Measurements from ENCODE around the gene SLC66A2. TPM values are rescaled to one million over a fixed set of nuclear protein-coding genes. Genes with fewer than 3 reads are reported as not detected.

SLC66A2 gene
- total and polyA plus RNA-seq, 12 donors = 5.1 to 47.8 (median 32.9) TPM

DNA sequence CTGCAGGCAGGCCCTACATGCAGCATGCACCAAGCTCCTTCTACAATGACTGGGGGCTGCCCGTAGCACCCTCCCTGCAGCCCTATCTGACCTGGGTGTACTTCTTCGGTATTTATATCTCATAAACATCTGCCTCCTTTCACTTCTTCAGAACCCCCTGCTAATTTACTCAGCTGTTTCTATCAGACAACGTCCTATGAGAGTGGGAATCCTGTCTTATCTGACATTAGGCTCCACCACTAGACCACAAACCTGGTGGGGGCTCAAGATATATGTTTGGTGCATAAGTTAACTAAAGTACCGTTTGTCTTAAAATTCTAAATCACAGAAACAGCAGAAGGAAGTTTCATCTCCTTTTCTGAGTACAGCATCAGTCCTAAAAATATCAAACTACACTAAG is 23.6 kb upstream of the SLC66A2 start:
- Histone ChIP-seq H3K4me3 (no peak overlapping the region), H3K9me3 (replicated peaks in 1 of 3) (no peaks in the 10 kb centered on the region), H3K36me3 (replicated peaks in 1 of 2) (peaks cover 0 to 33% of the 10 kb centered on the region in 2 donors), H3K4me1 (replicated peaks in 1 of 2) (no peaks in the 10 kb centered on the region), H3K27me3 (no peaks in the 10 kb centered on the region), H3K27ac (no peak overlapping the region)
- intact Hi-C loops (cut with DNase I) = no loop called here
- no peak for DNase-seq
- 84 to 94% (median 90%) methylated on average over 4 of the region's 4 CpGs for WGBS, 4 donors
- no peak for TF ChIP-seq POLR2A (IDR thresholded peaks at IDR 0.05)
- TF ChIP-seq, protein P1, sequence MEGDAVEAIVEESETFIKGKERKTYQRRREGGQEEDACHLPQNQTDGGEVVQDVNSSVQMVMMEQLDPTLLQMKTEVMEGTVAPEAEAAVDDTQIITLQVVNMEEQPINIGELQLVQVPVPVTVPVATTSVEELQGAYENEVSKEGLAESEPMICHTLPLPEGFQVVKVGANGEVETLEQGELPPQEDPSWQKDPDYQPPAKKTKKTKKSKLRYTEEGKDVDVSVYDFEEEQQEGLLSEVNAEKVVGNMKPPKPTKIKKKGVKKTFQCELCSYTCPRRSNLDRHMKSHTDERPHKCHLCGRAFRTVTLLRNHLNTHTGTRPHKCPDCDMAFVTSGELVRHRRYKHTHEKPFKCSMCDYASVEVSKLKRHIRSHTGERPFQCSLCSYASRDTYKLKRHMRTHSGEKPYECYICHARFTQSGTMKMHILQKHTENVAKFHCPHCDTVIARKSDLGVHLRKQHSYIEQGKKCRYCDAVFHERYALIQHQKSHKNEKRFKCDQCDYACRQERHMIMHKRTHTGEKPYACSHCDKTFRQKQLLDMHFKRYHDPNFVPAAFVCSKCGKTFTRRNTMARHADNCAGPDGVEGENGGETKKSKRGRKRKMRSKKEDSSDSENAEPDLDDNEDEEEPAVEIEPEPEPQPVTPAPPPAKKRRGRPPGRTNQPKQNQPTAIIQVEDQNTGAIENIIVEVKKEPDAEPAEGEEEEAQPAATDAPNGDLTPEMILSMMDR (IDR thresholded peaks at IDR 0.05) = no peak

- H3K36me3 ChIP-seq (replicated peaks in 1 of 2) = peaks cover 0 to 33% of the 10 kb centered on the region in 2 donors
- no peak overlapping the region for H3K4me3 ChIP-seq
- no peak for TF ChIP-seq POLR2A (IDR thresholded peaks at IDR 0.05)
- TF ChIP-seq, protein P1 (IDR thresholded peaks at IDR 0.05) = no peak
- intact Hi-C loops (cut with DNase I) = no loop called here
- no peaks in the 10 kb centered on the region for H3K4me1 ChIP-seq (replicated peaks in 1 of 2)
- no peaks in the 10 kb centered on the region for H3K27me3 ChIP-seq
- H3K27ac ChIP-seq = no peak overlapping the region
- 93 to 99% (median 97%) methylated on average over 4 of the region's 4 CpGs for WGBS, 4 donors
- no peaks in the 10 kb centered on the region for H3K9me3 ChIP-seq (replicated peaks in 1 of 3)
- no peak for DNase-seq
Measured at GRCh38 chr18:79974025-79974654, 22.7 kb upstream of the SLC66A2 start.

DNA sequence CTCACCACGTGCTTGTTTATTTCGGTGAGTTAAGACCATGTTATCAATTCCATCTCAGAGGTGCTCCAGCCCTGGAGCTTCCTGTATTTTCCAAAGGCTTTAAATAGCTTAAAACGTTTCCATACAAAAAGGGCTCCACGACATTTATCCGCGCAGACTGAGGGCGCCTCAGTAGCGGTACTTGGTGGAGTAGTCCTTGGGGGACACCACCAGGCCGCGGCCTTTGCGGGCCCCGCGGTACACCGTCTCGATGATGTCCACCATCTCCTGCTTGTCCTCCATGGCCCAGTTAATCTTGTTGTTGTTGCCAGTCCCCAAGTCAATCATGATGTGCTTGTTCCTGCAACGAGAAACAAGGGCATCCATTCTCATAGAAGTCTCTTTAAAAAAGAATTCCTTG is 22.1 kb upstream of the SLC66A2 start:
- no peaks in the 10 kb centered on the region for H3K27me3 ChIP-seq
- TF ChIP-seq POLR2A (IDR thresholded peaks at IDR 0.05) = no peak
- TF ChIP-seq, protein P1 (IDR thresholded peaks at IDR 0.05) = no peak
- peak in 1 of 7 donors; percentile 47 for DNase-seq
- H3K9me3 ChIP-seq (replicated peaks in 1 of 3) = no peaks in the 10 kb centered on the region
- no peak overlapping the region for H3K4me3 ChIP-seq
- WGBS, 4 donors = 92 to 96% (median 94%) methylated on average over 16 of the region's 16 CpGs
- intact Hi-C loops (cut with DNase I) = no loop called here
- H3K4me1 ChIP-seq (replicated peaks in 1 of 2) = no peaks in the 10 kb centered on the region
- H3K36me3 ChIP-seq (replicated peaks in 1 of 2) = peaks cover 0 to 33% of the 10 kb centered on the region in 2 donors
- H3K27ac ChIP-seq = no peak overlapping the region

DNA sequence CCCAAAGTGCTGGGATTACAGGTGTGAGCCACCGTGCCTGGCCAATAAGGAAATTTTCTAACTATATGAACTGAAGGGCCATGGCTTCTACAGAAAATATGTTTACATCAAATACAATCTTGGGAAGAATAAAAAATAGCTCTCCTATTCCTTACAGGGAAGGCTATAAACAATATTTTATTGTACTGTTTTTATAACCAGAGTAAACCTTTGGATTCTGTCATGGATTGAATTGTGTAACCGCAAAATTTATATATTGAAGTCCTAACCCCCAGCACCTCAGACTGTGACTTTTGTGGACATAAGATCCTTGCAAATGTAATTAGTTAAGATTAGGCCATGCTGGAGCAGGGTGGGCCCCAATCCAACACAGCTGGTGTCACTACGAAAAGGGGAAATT is 21.3 kb upstream of the SLC66A2 start:
- Histone ChIP-seq H3K4me3 (no peak overlapping the region), H3K27me3 (no peaks in the 10 kb centered on the region), H3K27ac (no peak overlapping the region), H3K36me3 (replicated peaks in 1 of 2) (peaks cover 0 to 33% of the 10 kb centered on the region in 2 donors), H3K4me1 (replicated peaks in 1 of 2) (no peaks in the 10 kb centered on the region), H3K9me3 (replicated peaks in 1 of 3) (no peaks in the 10 kb centered on the region)
- DNase-seq = no peak
- intact Hi-C loops (cut with DNase I) = no loop called here
- WGBS, 4 donors = 89 to 94% (median 93%) methylated on average over 3 of the region's 3 CpGs
- TF ChIP-seq, protein P1 (IDR thresholded peaks at IDR 0.05) = no peak
- no peak for TF ChIP-seq POLR2A (IDR thresholded peaks at IDR 0.05)

Data from adrenal gland (tissue), 12 donors.